PFSK-1 (cell line): ENCODE measurements around the gene ERN1.

Experiments used
- FOXP2 ChIP-seq: optimal IDR thresholded peaks from 2 replicates; pipeline ENCODE3; 2011; ENCODE audit warnings: borderline replicate concordance, control low read depth, inconsistent platforms; ENCODE audit not compliant: insufficient read depth; ENCODE audit errors: extremely low read length, extremely low read depth
- POLR2AphosphoS5 ChIP-seq: IDR thresholded peaks from 2 replicates; pipeline ENCODE4 v1.6.1; 2012; ENCODE audit warnings: low read depth, mild to moderate bottlenecking, control low read depth, low read length, moderate library complexity
- SIN3A ChIP-seq: IDR thresholded peaks from 2 replicates; pipeline ENCODE4 v1.6.1; 2012; ENCODE audit warnings: mild to moderate bottlenecking, low read length, moderate library complexity, borderline replicate concordance; ENCODE audit not compliant: insufficient read depth
- TAF1 ChIP-seq: IDR thresholded peaks from 2 replicates; pipeline ENCODE4 v1.6.1; 2012; ENCODE audit warnings: low read length, control low read depth, borderline replicate concordance; ENCODE audit not compliant: insufficient read depth
- TF ChIP-seq, protein P1 (sequence below), 2 experiments: IDR thresholded peaks; 2 replicates each; pipeline versions ENCODE4 v1.6.1 to v1.8.0; 2011 to 2012; ENCODE audit warnings: low read depth in 2 of 2, low read length in 2 of 2, control low read depth in 1 of 2, inconsistent platforms in 1 of 2, mild to moderate bottlenecking in 1 of 2, moderate library complexity in 1 of 2; ENCODE audit not compliant: insufficient read depth in 1 of 2

Gene ERN1

DNA sequence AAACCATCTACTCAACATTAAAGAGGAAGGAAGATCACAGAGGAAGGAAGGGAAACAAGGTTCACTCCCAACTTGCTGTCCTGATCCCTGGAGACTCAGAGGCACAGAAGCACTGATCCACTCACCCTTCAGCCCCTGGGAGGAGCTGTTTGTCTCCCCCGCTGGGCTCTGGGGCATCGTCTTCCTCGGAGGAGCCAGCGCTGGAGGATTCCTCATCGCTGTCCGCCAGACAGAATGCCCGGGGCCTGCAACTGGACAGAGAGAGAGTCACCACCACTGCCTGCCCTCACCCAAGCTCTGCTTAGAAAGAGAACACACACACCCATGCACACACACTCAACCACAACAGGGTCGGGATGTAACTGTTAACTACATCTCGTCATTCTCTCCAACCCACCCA is 24.8 kb upstream of the ERN1 start:
- TF ChIP-seq, protein P1, sequence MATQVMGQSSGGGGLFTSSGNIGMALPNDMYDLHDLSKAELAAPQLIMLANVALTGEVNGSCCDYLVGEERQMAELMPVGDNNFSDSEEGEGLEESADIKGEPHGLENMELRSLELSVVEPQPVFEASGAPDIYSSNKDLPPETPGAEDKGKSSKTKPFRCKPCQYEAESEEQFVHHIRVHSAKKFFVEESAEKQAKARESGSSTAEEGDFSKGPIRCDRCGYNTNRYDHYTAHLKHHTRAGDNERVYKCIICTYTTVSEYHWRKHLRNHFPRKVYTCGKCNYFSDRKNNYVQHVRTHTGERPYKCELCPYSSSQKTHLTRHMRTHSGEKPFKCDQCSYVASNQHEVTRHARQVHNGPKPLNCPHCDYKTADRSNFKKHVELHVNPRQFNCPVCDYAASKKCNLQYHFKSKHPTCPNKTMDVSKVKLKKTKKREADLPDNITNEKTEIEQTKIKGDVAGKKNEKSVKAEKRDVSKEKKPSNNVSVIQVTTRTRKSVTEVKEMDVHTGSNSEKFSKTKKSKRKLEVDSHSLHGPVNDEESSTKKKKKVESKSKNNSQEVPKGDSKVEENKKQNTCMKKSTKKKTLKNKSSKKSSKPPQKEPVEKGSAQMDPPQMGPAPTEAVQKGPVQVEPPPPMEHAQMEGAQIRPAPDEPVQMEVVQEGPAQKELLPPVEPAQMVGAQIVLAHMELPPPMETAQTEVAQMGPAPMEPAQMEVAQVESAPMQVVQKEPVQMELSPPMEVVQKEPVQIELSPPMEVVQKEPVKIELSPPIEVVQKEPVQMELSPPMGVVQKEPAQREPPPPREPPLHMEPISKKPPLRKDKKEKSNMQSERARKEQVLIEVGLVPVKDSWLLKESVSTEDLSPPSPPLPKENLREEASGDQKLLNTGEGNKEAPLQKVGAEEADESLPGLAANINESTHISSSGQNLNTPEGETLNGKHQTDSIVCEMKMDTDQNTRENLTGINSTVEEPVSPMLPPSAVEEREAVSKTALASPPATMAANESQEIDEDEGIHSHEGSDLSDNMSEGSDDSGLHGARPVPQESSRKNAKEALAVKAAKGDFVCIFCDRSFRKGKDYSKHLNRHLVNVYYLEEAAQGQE (IDR thresholded peaks at IDR 0.05; ENCODE audit: insufficient read depth in 1 of 2, low read depth in 2 of 2, low read length in 2 of 2), result no peak
- TF ChIP-seq POLR2AphosphoS5 (no peak), FOXP2 (no peak), TAF1 (no peak), SIN3A (no peak)

DNA sequence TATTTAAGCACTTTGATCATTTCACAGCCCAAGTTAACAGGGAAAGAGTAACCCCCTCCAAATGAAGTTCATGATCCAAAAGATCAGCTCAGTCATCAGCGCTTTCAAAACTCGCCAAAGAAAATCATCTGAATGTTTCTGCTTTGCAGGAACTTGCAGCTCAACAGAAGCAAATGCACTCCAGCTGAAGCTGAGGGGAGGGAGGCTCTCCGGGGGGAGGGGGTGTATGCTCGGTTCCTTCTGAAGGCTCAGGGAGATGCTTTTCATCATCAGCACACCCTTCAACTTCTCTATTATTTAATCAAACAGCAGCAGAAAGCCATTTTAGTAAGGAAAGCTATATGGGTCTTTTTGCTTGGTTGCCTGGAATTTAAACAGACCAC is 24.4 kb upstream of the ERN1 start:
- TF ChIP-seq, protein P1 (IDR thresholded peaks at IDR 0.05; ENCODE audit: insufficient read depth in 1 of 2, low read depth in 2 of 2, low read length in 2 of 2), result no peak
- no peak for TF ChIP-seq POLR2AphosphoS5
- TF ChIP-seq FOXP2, result no peak
- TF ChIP-seq TAF1, result no peak
- TF ChIP-seq SIN3A, result no peak

DNA sequence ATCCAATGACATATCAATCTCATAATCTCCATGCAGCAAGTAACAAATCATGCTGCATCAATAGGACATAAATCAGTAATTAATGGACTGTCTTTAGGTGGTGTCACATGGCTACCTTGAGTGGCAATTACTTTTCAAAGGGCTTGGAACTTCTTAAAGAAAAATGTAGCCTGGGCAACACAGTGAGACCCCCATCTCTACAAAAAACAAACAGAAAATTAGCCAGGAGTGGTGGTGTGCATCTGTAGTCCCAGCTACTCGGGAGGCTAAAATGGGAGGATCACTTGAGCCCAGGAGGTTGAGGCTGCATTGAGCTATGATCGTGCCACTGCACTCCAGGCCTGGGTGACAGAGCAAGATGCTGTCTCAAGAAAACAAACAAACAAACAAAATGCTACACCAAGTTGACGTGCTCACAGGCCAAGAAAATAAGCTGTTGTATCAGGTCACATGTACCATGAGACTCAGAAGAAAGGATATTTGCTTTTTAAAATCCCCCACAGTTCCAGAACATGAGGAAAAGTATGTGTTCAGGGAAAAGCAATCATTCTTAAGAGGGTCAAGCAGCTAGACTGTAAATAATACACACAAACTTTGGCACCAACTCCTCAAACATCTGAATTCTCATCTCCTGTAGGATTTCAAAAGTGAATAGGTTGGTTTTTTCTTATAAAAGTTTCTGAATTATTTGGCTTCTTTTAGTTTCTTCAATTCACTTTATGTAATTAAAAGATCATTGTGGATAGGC is 23.8 kb upstream of the ERN1 start:
- no peak for TF ChIP-seq TAF1
- no peak for TF ChIP-seq SIN3A
- no peak for TF ChIP-seq FOXP2
- TF ChIP-seq POLR2AphosphoS5, result no peak
- TF ChIP-seq, protein P1 (IDR thresholded peaks at IDR 0.05; ENCODE audit: insufficient read depth in 1 of 2, low read depth in 2 of 2, low read length in 2 of 2), result no peak

DNA sequence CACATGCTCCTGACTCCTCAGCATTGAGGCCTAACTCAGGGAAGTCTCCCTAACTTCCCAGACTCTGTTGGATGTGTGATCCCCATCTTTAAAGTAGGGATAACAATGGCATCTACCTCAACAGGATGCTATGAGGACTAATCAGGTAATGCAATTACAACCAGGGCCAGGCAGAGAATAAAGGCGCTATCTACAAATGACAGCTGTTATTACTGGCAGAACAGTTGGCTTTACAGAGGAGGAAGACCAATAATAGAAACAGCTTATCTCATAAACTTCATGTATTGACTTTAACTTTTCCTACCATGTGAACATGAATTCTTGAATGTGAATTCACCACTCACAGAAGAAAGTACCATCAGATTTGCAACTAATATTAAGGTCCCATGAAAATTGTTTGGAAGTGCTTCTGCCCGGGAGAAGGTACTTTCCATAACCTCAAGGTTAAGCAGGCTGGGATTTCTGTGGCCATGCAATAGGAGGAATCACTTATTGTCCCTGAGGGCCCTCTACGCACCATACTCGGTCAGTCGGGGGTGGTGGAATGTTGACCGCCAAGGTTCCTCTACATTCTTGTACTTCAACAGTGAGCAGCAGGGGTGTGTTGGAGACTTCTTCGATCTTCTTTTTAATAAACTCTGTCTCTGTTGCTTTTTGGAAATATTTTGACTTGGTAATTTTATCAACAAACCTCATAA is 22.6 kb upstream of the ERN1 start:
- TF ChIP-seq SIN3A (no peak), POLR2AphosphoS5 (no peak), FOXP2 (no peak), TAF1 (no peak)
- TF ChIP-seq, protein P1 (IDR thresholded peaks at IDR 0.05; ENCODE audit: insufficient read depth in 1 of 2, low read depth in 2 of 2, low read length in 2 of 2), result no peak
